ENCODE results near the gene RAB11FIP4. TPM values are rescaled to one million over a fixed set of nuclear protein-coding genes. Genes with fewer than 3 reads are reported as not detected.

RAB11FIP4 gene
- total RNA-seq, 4 donors from 2014 or later: 0.33 to 2.0 (median 1.2) TPM

GRCh38 chr17:31405890-31406371 lies 14.5 kb downstream of the RAB11FIP4 start:
- TF ChIP-seq CTCF (IDR thresholded peaks at IDR 0.05; ENCODE audit: low read depth): no peak

DNA sequence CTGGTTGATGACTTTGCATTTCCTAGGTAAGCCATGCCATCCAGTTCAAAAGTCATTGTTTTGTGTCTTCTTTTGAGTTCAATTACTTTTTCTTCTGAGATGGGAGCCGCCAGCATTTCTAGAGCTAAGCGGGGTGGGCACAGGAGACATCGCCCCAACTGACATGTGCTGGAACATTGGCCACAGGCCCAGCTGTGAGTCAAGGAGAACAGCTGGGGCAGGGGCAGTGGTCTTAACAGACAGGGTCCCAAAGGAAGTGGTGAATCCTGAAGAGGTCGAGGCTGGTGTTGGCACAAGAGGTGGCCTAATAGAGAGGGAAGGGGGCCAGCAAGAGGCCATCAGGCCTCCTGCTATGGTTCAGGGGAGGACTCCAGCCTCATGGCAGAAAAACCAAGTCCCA lies 17.1 kb downstream of the RAB11FIP4 start:
- no peak for TF ChIP-seq CTCF (IDR thresholded peaks at IDR 0.05; ENCODE audit: low read depth)

DNA sequence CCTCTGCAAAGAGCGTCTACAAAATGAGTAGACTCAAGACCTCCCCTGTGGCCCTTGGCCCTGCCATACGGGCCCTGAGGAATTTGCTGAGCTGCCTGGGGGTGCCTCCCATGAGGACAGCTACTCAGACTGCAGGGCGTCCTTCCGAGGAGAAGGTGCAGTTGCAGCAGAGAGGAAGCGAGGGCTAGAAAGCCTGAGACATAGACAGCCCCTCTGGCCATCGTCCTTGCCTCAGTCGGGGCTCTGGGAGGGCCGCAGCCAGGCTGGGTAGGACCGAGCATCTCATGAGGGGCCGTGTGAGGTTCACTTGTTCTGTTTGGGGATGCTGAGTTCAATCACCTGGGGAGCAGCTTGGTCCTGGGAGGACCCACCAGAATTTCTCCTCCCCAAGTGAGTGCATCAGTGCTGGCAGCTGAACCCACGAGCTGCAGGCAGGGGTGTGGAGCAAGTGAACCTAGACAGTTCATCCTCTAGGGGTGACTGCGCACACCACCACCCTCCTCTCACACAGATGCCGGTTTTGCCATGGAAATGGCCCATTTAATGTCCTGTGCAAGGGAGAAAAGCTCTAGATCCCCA lies 20.3 kb downstream of the RAB11FIP4 start:
- TF ChIP-seq CTCF (IDR thresholded peaks at IDR 0.05; ENCODE audit: low read depth): no peak

- no peak for TF ChIP-seq CTCF (IDR thresholded peaks at IDR 0.05; ENCODE audit: low read depth)
Measured at GRCh38 chr17:31412511-31412910, 21.0 kb downstream of the RAB11FIP4 start.

GRCh38 chr17:31413081-31413799 lies 21.8 kb downstream of the RAB11FIP4 start:
- TF ChIP-seq CTCF (IDR thresholded peaks at IDR 0.05; ENCODE audit: low read depth): no peak

DNA sequence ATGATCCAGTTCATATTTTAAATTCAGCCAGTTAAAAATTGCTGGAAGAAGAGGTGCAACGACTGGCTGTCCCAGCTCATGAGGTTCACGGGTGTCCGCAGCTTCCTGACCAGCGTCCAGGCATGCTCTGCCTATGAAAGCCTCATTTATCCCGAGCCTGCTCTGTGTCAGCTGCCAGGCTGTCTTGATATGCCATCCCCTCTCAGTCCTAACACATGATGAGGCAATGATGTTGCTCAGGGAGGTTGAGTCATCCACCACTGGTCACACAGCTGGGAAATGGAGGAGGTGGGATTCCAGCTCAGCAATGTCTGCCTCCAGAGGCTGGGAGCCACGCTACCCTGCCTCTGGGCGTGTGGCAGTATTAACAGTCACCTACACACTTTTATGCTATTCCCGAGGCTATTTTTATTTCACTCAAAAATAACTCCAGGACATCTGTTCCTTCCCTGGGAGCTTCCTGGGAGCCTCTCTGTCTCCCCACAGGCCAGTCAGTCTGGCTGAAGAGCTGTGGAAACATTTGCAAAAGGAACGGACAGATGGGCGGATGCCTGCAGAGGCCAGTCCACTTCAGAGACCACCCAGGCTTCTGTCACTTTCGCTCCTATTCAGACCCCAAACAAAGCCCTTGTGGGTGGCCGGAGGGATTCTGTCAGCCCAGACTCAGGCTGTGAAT lies 22.5 kb downstream of the RAB11FIP4 start:
- TF ChIP-seq CTCF (IDR thresholded peaks at IDR 0.05; ENCODE audit: low read depth): no peak

GRCh38 chr17:31414550-31414918 lies 23.1 kb downstream of the RAB11FIP4 start:
- TF ChIP-seq CTCF (IDR thresholded peaks at IDR 0.05; ENCODE audit: low read depth): no peak

Measured in subcutaneous adipose tissue (tissue), 4 donors.